GM23338 (cell line): Measurements from ENCODE around the gene NUMBL. TPM values are rescaled to one million over a fixed set of nuclear protein-coding genes. Genes with fewer than 3 reads are reported as not detected.

Experiments
- ATAC-seq: fragments of 200-7000 bp; cut with Tn5 transposase; 3 replicates; pipeline ENCODE4 v1.9.1; 2020
- DNase-seq: peaks from one replicate; pipeline ENCODE4 v3.0.0-alpha.2; 2015; ENCODE audit warnings: low spot score
- H2AFZ ChIP-seq: fragments of 200-600 bp; sonication (generic); 2 replicates; pipeline ENCODE4 v1.8.0; 2016; ENCODE audit warnings: antibody characterized with exemption, mild to moderate bottlenecking, moderate library complexity
- H3F3A ChIP-seq: fragments of 200-600 bp; sonication (generic); replicated peaks from 2 replicates; pipeline ENCODE4 v1.8.0; 2017; ENCODE audit warnings: antibody characterized with exemption, mixed run types, low read depth
- H3K27ac ChIP-seq: fragments of 200-600 bp; sonication (generic); 2 replicates; pipeline ENCODE4 v1.6.1; 2016; ENCODE audit warnings: low read depth
- H3K27me3 ChIP-seq: fragments of 200-600 bp; sonication (generic); 2 replicates; pipeline ENCODE4 v1.8.0; 2016; ENCODE audit warnings: mild to moderate bottlenecking, mixed run types, moderate library complexity; ENCODE audit not compliant: insufficient read depth
- H3K36me3 ChIP-seq: fragments of 200-600 bp; sonication (generic); 2 replicates; pipeline ENCODE4 v1.8.0; 2016; ENCODE audit warnings: mild to moderate bottlenecking; ENCODE audit not compliant: insufficient read depth
- H3K4me1 ChIP-seq: fragments of 200-600 bp; sonication (generic); 2 replicates; pipeline ENCODE4 v1.8.0; 2016; ENCODE audit warnings: mild to moderate bottlenecking, moderate library complexity; ENCODE audit not compliant: insufficient read depth
- H3K4me2 ChIP-seq: fragments of 200-600 bp; sonication (generic); 2 replicates; pipeline ENCODE4 v1.7.1; 2017; ENCODE audit warnings: mixed run types
- H3K4me3 ChIP-seq: fragments of 200-600 bp; sonication (generic); 2 replicates; pipeline ENCODE4 v1.6.1; 2016; ENCODE audit warnings: mixed run types
- H3K79me2 ChIP-seq: fragments of 200-600 bp; sonication (generic); replicated peaks from 2 replicates; pipeline ENCODE4 v1.8.0; 2017; ENCODE audit warnings: mild to moderate bottlenecking; ENCODE audit not compliant: insufficient read depth
- H3K9me2 ChIP-seq: fragments of 200-600 bp; sonication (generic); 2 replicates; pipeline ENCODE4 v1.8.0; 2017; ENCODE audit not compliant: insufficient read depth
- H4K20me1 ChIP-seq: fragments of 200-600 bp; sonication (generic); replicated peaks from 2 replicates; pipeline ENCODE4 v1.8.0; 2017; ENCODE audit warnings: mild to moderate bottlenecking; ENCODE audit not compliant: insufficient read depth
- H3K27ac Mint-ChIP-seq: 2 replicates; pipeline ENCODE4 v1.8.0; 2020; ENCODE audit warnings: inconsistent platforms, mild to moderate bottlenecking, moderate library complexity, mixed read lengths
- H3K27me3 Mint-ChIP-seq: 3 replicates; pipeline ENCODE4 v1.8.0; 2022; ENCODE audit warnings: low read depth, mild to moderate bottlenecking, moderate library complexity, mixed read lengths, inconsistent platforms; ENCODE audit not compliant: insufficient read depth, poor library complexity
- H3K36me3 Mint-ChIP-seq: 3 replicates; pipeline ENCODE4 v1.8.0; 2021; ENCODE audit warnings: low read depth, mild to moderate bottlenecking, inconsistent platforms, moderate library complexity, mixed read lengths
- H3K4me1 Mint-ChIP-seq: 3 replicates; pipeline ENCODE4 v1.8.0; 2020; ENCODE audit warnings: mild to moderate bottlenecking, inconsistent platforms, mixed read lengths
- H3K4me3 Mint-ChIP-seq: 3 replicates; pipeline ENCODE4 v1.8.0; 2021; ENCODE audit warnings: moderate library complexity, mild to moderate bottlenecking, inconsistent platforms, mixed read lengths
- H3K9me3 Mint-ChIP-seq: 3 replicates; pipeline ENCODE4 v1.8.0; 2020; ENCODE audit warnings: moderate library complexity, mild to moderate bottlenecking, inconsistent platforms, mixed read lengths
- EZH2phosphoT487 ChIP-seq: fragments of 200-600 bp; sonication (generic); IDR thresholded peaks from one replicate; pipeline ENCODE4 v1.8.1; 2018; ENCODE audit warnings: antibody characterized with exemption; ENCODE audit not compliant: unreplicated experiment
- JUNB ChIP-seq: IDR thresholded peaks from one replicate; pipeline ENCODE4 v1.6.1; 2016; ENCODE audit warnings: antibody characterized with exemption; ENCODE audit not compliant: unreplicated experiment
- NANOG ChIP-seq: IDR thresholded peaks from 2 replicates; pipeline ENCODE4 v1.6.1; 2016; ENCODE audit warnings: antibody characterized with exemption, borderline replicate concordance
- POLR2AphosphoS5 ChIP-seq: IDR thresholded peaks from 2 replicates; pipeline ENCODE4 v1.6.1; 2016; ENCODE audit warnings: antibody characterized with exemption, low read depth
- ZNF114 ChIP-seq: fragments of 250-450 bp; sonication (Bioruptor Pico); IDR thresholded peaks from 2 replicates; pipeline ENCODE4 v1.5.0; 2020; ENCODE audit warnings: mild to moderate bottlenecking, moderate library complexity
- ZNF331 ChIP-seq: fragments of 250-450 bp; sonication (Bioruptor Pico); IDR thresholded peaks from 2 replicates; pipeline ENCODE4 v1.5.0; 2020; ENCODE audit warnings: low read depth, mild to moderate bottlenecking, moderate library complexity
- polyA plus RNA-seq: library from polyadenylated mRNA; unstranded; fragments of >200 nt; fragmentation: Nextera tagmentation; extraction: Ambion mirVana; gene quantifications from 2 replicates; pipeline ENCODE4 v1.2.1, GENCODE V29; 2016
- total RNA-seq: library from RNA; depleted of rRNA; stranded (reverse); fragments of >200 nt; shearing (Covaris generic); gene quantifications from 2 replicates; pipeline ENCODE4 v1.2.3, GENCODE V29; 2014
- TF ChIP-seq, protein P1 (sequence below): IDR thresholded peaks from one replicate; pipeline ENCODE4 v1.6.1; 2018; ENCODE audit warnings: antibody characterized with exemption; ENCODE audit not compliant: unreplicated experiment
- TF ChIP-seq, protein P2 (sequence below): fragments of 250-450 bp; sonication (Bioruptor Pico); IDR thresholded peaks from 2 replicates; pipeline ENCODE4 v1.5.0; 2020; ENCODE audit warnings: mild to moderate bottlenecking, moderate library complexity
- TF ChIP-seq, protein P3 (sequence below), 2 experiments: fragments of 200-600 bp in 1 of 2; sonication (generic) in 1 of 2; conservative IDR thresholded peaks; 2 replicates each; pipeline versions ENCODE4 v1.5.1 to v1.6.1; 2016 to 2017; ENCODE audit warnings: antibody characterized with exemption in 2 of 2, low read depth in 2 of 2, mild to moderate bottlenecking in 2 of 2, moderate library complexity in 1 of 2

Gene NUMBL
- total and polyA plus RNA-seq, 2 experiments from 2014 or later = 8.5 to 28.5 TPM

DNA sequence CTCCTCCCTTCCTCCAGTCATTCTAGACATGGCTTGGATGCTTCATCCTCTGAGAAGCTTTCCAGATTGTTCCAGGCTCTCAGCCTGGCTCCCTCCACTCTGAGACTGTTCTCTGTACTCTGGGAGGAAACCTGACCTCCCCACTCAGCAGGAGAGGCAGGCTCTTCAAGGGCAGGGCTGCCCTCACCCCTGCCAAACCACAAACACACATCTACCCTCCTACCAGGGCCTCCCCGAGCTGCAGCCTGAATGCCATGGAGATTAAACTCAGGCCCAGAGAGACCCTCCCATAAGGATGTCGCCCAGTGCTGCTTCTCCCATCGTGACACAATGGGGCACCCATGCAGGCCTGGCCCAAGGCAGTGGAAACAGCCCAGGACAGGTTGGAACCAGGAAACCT is 16.2 kb downstream of the NUMBL start:
- peaks cover 15% of the 10 kb centered on the region; the same call in 1 of the 2 replicates for H3K36me3 ChIP-seq
- ATAC-seq = no peak
- H2AFZ ChIP-seq = no peak overlapping the region
- no peak overlapping the region for H3K27ac Mint-ChIP-seq
- no peaks in the 10 kb centered on the region for H3K9me3 Mint-ChIP-seq
- TF ChIP-seq POLR2AphosphoS5 (no peak), JUNB (no peak), ZNF331 (CRISPR knock-in tag) (no peak), NANOG (no peak), ZNF114 (CRISPR knock-in tag) (no peak), EZH2phosphoT487 (no peak)
- TF ChIP-seq, protein P1, sequence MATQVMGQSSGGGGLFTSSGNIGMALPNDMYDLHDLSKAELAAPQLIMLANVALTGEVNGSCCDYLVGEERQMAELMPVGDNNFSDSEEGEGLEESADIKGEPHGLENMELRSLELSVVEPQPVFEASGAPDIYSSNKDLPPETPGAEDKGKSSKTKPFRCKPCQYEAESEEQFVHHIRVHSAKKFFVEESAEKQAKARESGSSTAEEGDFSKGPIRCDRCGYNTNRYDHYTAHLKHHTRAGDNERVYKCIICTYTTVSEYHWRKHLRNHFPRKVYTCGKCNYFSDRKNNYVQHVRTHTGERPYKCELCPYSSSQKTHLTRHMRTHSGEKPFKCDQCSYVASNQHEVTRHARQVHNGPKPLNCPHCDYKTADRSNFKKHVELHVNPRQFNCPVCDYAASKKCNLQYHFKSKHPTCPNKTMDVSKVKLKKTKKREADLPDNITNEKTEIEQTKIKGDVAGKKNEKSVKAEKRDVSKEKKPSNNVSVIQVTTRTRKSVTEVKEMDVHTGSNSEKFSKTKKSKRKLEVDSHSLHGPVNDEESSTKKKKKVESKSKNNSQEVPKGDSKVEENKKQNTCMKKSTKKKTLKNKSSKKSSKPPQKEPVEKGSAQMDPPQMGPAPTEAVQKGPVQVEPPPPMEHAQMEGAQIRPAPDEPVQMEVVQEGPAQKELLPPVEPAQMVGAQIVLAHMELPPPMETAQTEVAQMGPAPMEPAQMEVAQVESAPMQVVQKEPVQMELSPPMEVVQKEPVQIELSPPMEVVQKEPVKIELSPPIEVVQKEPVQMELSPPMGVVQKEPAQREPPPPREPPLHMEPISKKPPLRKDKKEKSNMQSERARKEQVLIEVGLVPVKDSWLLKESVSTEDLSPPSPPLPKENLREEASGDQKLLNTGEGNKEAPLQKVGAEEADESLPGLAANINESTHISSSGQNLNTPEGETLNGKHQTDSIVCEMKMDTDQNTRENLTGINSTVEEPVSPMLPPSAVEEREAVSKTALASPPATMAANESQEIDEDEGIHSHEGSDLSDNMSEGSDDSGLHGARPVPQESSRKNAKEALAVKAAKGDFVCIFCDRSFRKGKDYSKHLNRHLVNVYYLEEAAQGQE = no peak
- TF ChIP-seq, protein P2, sequence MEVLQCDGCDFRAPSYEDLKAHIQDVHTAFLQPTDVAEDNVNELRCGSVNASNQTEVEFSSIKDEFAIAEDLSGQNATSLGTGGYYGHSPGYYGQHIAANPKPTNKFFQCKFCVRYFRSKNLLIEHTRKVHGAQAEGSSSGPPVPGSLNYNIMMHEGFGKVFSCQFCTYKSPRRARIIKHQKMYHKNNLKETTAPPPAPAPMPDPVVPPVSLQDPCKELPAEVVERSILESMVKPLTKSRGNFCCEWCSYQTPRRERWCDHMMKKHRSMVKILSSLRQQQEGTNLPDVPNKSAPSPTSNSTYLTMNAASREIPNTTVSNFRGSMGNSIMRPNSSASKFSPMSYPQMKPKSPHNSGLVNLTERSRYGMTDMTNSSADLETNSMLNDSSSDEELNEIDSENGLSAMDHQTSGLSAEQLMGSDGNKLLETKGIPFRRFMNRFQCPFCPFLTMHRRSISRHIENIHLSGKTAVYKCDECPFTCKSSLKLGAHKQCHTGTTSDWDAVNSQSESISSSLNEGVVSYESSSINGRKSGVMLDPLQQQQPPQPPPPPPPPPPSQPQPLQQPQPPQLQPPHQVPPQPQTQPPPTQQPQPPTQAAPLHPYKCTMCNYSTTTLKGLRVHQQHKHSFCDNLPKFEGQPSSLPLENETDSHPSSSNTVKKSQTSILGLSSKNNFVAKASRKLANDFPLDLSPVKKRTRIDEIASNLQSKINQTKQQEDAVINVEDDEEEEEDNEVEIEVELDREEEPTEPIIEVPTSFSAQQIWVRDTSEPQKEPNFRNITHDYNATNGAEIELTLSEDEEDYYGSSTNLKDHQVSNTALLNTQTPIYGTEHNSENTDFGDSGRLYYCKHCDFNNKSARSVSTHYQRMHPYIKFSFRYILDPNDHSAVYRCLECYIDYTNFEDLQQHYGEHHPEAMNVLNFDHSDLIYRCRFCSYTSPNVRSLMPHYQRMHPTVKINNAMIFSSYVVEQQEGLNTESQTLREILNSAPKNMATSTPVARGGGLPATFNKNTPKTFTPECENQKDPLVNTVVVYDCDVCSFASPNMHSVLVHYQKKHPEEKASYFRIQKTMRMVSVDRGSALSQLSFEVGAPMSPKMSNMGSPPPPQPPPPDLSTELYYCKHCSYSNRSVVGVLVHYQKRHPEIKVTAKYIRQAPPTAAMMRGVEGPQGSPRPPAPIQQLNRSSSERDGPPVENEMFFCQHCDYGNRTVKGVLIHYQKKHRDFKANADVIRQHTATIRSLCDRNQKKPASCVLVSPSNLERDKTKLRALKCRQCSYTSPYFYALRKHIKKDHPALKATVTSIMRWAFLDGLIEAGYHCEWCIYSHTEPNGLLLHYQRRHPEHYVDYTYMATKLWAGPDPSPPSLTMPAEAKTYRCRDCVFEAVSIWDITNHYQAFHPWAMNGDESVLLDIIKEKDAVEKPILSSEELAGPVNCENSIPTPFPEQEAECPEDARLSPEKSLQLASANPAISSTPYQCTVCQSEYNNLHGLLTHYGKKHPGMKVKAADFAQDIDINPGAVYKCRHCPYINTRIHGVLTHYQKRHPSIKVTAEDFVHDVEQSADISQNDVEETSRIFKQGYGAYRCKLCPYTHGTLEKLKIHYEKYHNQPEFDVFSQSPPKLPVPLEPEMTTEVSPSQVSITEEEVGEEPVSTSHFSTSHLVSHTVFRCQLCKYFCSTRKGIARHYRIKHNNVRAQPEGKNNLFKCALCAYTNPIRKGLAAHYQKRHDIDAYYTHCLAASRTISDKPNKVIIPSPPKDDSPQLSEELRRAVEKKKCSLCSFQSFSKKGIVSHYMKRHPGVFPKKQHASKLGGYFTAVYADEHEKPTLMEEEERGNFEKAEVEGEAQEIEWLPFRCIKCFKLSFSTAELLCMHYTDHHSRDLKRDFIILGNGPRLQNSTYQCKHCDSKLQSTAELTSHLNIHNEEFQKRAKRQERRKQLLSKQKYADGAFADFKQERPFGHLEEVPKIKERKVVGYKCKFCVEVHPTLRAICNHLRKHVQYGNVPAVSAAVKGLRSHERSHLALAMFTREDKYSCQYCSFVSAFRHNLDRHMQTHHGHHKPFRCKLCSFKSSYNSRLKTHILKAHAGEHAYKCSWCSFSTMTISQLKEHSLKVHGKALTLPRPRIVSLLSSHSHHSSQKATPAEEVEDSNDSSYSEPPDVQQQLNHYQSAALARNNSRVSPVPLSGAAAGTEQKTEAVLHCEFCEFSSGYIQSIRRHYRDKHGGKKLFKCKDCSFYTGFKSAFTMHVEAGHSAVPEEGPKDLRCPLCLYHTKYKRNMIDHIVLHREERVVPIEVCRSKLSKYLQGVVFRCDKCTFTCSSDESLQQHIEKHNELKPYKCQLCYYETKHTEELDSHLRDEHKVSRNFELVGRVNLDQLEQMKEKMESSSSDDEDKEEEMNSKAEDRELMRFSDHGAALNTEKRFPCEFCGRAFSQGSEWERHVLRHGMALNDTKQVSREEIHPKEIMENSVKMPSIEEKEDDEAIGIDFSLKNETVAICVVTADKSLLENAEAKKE (CRISPR knock-in tag) = no peak
- TF ChIP-seq, protein P3, sequence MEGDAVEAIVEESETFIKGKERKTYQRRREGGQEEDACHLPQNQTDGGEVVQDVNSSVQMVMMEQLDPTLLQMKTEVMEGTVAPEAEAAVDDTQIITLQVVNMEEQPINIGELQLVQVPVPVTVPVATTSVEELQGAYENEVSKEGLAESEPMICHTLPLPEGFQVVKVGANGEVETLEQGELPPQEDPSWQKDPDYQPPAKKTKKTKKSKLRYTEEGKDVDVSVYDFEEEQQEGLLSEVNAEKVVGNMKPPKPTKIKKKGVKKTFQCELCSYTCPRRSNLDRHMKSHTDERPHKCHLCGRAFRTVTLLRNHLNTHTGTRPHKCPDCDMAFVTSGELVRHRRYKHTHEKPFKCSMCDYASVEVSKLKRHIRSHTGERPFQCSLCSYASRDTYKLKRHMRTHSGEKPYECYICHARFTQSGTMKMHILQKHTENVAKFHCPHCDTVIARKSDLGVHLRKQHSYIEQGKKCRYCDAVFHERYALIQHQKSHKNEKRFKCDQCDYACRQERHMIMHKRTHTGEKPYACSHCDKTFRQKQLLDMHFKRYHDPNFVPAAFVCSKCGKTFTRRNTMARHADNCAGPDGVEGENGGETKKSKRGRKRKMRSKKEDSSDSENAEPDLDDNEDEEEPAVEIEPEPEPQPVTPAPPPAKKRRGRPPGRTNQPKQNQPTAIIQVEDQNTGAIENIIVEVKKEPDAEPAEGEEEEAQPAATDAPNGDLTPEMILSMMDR (conservative IDR thresholded peaks at IDR 0.05; ENCODE audit: low read depth in 2 of 2) = no peak
- no peaks in the 10 kb centered on the region for H3K79me2 ChIP-seq
- H3F3A ChIP-seq = no peaks in the 10 kb centered on the region
- H3K4me2 ChIP-seq = no peak overlapping the region
- no peaks in the 10 kb centered on the region for H3K9me2 ChIP-seq
- peaks cover 2% of the 10 kb centered on the region for H3K27me3 Mint-ChIP-seq
- peaks cover 45% of the 10 kb centered on the region for H3K36me3 Mint-ChIP-seq
- no peaks in the 10 kb centered on the region for H3K27me3 ChIP-seq
- H3K4me1 ChIP-seq = no peaks in the 10 kb centered on the region
- H3K27ac ChIP-seq = no peak overlapping the region
- no peak for DNase-seq
- no peaks in the 10 kb centered on the region for H4K20me1 ChIP-seq
- H3K4me3 ChIP-seq = no peak overlapping the region
- no peak overlapping the region for H3K4me3 Mint-ChIP-seq
- H3K4me1 Mint-ChIP-seq = no peaks in the 10 kb centered on the region
